Endodermal cell (in vitro differentiated cells): ENCODE data around the gene DOK6. TPM values are rescaled to one million over a fixed set of nuclear protein-coding genes. Genes with fewer than 3 reads are reported as not detected.

Experiments
- DNase-seq: peaks from one replicate; pipeline ENCODE4 v3.0.0-alpha.2; 2017
- H3K27ac ChIP-seq: 2 replicates; pipeline ENCODE4 v1.5.1; 2013; ENCODE audit warnings: mild to moderate bottlenecking, low read depth, low read length, moderate library complexity
- H3K27me3 ChIP-seq: 2 replicates; pipeline ENCODE4 v1.6.1; 2013; ENCODE audit warnings: mild to moderate bottlenecking, low read length, moderate library complexity; ENCODE audit not compliant: insufficient read depth, control insufficient read depth, poor library complexity, severe bottlenecking
- H3K36me3 ChIP-seq: 2 replicates; pipeline ENCODE4 v1.7.0; 2013; ENCODE audit warnings: mild to moderate bottlenecking, low read length, moderate library complexity; ENCODE audit not compliant: control insufficient read depth, insufficient read depth
- H3K4me1 ChIP-seq: one replicate; pipeline ENCODE4 v1.7.0; 2013; ENCODE audit warnings: low read length; ENCODE audit not compliant: control insufficient read depth, insufficient read depth
- H3K4me3 ChIP-seq: 2 replicates; pipeline ENCODE4 v1.5.1; 2013; ENCODE audit warnings: mild to moderate bottlenecking, low read length, moderate library complexity
- H3K9ac ChIP-seq: 2 replicates; pipeline ENCODE4 v1.6.1; 2013; ENCODE audit warnings: mild to moderate bottlenecking, low read length, moderate library complexity; ENCODE audit not compliant: poor library complexity, severe bottlenecking; ENCODE audit errors: extremely low read depth
- H3K9me3 ChIP-seq: 2 replicates; pipeline ENCODE4 v1.6.1; 2013; ENCODE audit warnings: mild to moderate bottlenecking, low read length, moderate library complexity; ENCODE audit not compliant: control insufficient read depth
- H3K27ac Mint-ChIP-seq: 2 replicates; pipeline ENCODE4 v1.8.0; 2020; ENCODE audit warnings: mixed read lengths
- H3K27me3 Mint-ChIP-seq: 2 replicates; pipeline ENCODE4 v1.8.0; 2021; ENCODE audit warnings: mild to moderate bottlenecking, mixed read lengths; ENCODE audit not compliant: insufficient read depth
- H3K36me3 Mint-ChIP-seq: 2 replicates; pipeline ENCODE4 v1.8.0; 2020; ENCODE audit warnings: low read depth, mixed read lengths
- H3K4me1 Mint-ChIP-seq: 2 replicates; pipeline ENCODE4 v1.8.0; 2020; ENCODE audit warnings: mixed read lengths
- H3K4me3 Mint-ChIP-seq: 2 replicates; pipeline ENCODE4 v1.8.0; 2020; ENCODE audit warnings: mild to moderate bottlenecking, moderate library complexity, mixed read lengths
- H3K9me3 Mint-ChIP-seq: 2 replicates; pipeline ENCODE4 v1.8.0; 2020; ENCODE audit warnings: mild to moderate bottlenecking, mixed read lengths
- CTCF ChIP-seq: fragments of 200-600 bp; sonication (generic); conservative IDR thresholded peaks from 2 replicates; pipeline ENCODE4 v1.5.0; 2021; ENCODE audit warnings: antibody characterized with exemption, mild to moderate bottlenecking
- WGBS, 2 experiments: methylation state at CpG; one replicate each; pipeline versions ENCODE4 v1.1.5 to v1.1.7; 2013; ENCODE audit warnings: missing lambda C conversion rate in 2 of 2, mixed read lengths in 1 of 2; ENCODE audit not compliant: insufficient coverage in 1 of 2, insufficient read length in 1 of 2; 5-methylcytosine and 5-hydroxymethylcytosine counted together
- total RNA-seq, 2 donors: library from RNA; stranded (reverse); fragmentation: NEBNext Ultra II Directional in 1 of 2; extraction: Animal tissue kit (Norgen Biotek cat#: 25700) in 1 of 2; gene quantifications; 2 replicates in 1 of 2; 3 replicates in 1 of 2; pipeline ENCODE4 v1.2.1, GENCODE V29; 2021

Gene DOK6
- total RNA-seq, 2 donors from 2014 or later, result 5.7 to 5.9 TPM

GRCh38 chr18:69531973-69532372, 131.3 kb downstream of the DOK6 start:
- no peak for TF ChIP-seq CTCF
- no peak overlapping the region for H3K4me3 ChIP-seq
- WGBS, 2 experiments, result 86 to 91% methylated on average over 3 to 5 of the region's 5 CpGs
- H3K27ac ChIP-seq, result no peak overlapping the region
- H3K9me3 ChIP-seq, result no peaks in the 10 kb centered on the region
- H3K4me1 ChIP-seq, result no peaks in the 10 kb centered on the region
- no peaks in the 10 kb centered on the region for H3K36me3 ChIP-seq
- Mint-ChIP-seq H3K27me3 (no peaks in the 10 kb centered on the region), H3K36me3 (no peaks in the 10 kb centered on the region), H3K27ac (no peak overlapping the region), H3K4me1 (no peaks in the 10 kb centered on the region), H3K4me3 (no peak overlapping the region), H3K9me3 (no peaks in the 10 kb centered on the region)
- H3K27me3 ChIP-seq, result no peaks in the 10 kb centered on the region
- DNase-seq, result no peak
- H3K9ac ChIP-seq, result no peak overlapping the region

GRCh38 chr18:69537183-69537582, 136.5 kb downstream of the DOK6 start:
- Histone ChIP-seq H3K36me3 (no peaks in the 10 kb centered on the region), H3K27ac (no peak overlapping the region), H3K27me3 (peaks cover 24% of the 10 kb centered on the region), H3K9ac (no peak overlapping the region), H3K4me1 (no peaks in the 10 kb centered on the region), H3K9me3 (no peaks in the 10 kb centered on the region), H3K4me3 (no peak overlapping the region)
- Mint-ChIP-seq H3K36me3 (no peaks in the 10 kb centered on the region), H3K27ac (no peak overlapping the region), H3K4me3 (no peak overlapping the region), H3K9me3 (no peaks in the 10 kb centered on the region), H3K27me3 (peaks cover 5% of the 10 kb centered on the region), H3K4me1 (no peaks in the 10 kb centered on the region)
- no peak for DNase-seq
- 60 to 83% methylated on average over 1 to 3 of the region's 3 CpGs for WGBS, 2 experiments
- no peak for TF ChIP-seq CTCF

GRCh38 chr18:69538849-69539248, 138.2 kb downstream of the DOK6 start:
- no peak for TF ChIP-seq CTCF
- Histone ChIP-seq H3K4me1 (no peaks in the 10 kb centered on the region), H3K36me3 (no peaks in the 10 kb centered on the region), H3K4me3 (no peak overlapping the region), H3K9me3 (no peaks in the 10 kb centered on the region), H3K9ac (no peak overlapping the region), H3K27ac (no peak overlapping the region), H3K27me3 (peaks cover 34% of the 10 kb centered on the region)
- no peaks in the 10 kb centered on the region for H3K4me1 Mint-ChIP-seq
- H3K36me3 Mint-ChIP-seq, result no peaks in the 10 kb centered on the region
- H3K27ac Mint-ChIP-seq, result no peak overlapping the region
- H3K27me3 Mint-ChIP-seq, result peaks cover 7% of the 10 kb centered on the region
- no peak for DNase-seq
- 80 to 86% methylated on average over 1 to 3 of the region's 3 CpGs for WGBS, 2 experiments
- no peaks in the 10 kb centered on the region for H3K9me3 Mint-ChIP-seq
- no peak overlapping the region for H3K4me3 Mint-ChIP-seq
